Neuronal stem cell (in vitro differentiated cells): ENCODE measurements around the gene OR4D5.

Source experiments
- DNase-seq: peaks from one replicate; pipeline ENCODE4 v3.0.0-alpha.2; 2013; ENCODE audit warnings: low spot score
- H2AFZ ChIP-seq: one replicate; pipeline ENCODE4 v1.6.1; 2013; ENCODE audit warnings: mild to moderate bottlenecking, low read length, inconsistent platforms
- H2AK5ac ChIP-seq: 2 replicates; pipeline ENCODE4 v1.6.1; 2013; ENCODE audit warnings: low read depth, mild to moderate bottlenecking, inconsistent platforms, low read length, moderate library complexity, mixed read lengths
- H2BK120ac ChIP-seq: 2 replicates; pipeline ENCODE4 v1.6.1; 2013; ENCODE audit warnings: low read depth, mild to moderate bottlenecking, inconsistent platforms, low read length, moderate library complexity, mixed read lengths
- H2BK12ac ChIP-seq: one replicate; pipeline ENCODE4 v1.6.1; 2013; ENCODE audit warnings: low read length, inconsistent platforms
- H2BK15ac ChIP-seq: 2 replicates; pipeline ENCODE4 v1.6.1; 2013; ENCODE audit warnings: mild to moderate bottlenecking, low read length, inconsistent platforms, mixed read lengths
- H2BK5ac ChIP-seq: one replicate; pipeline ENCODE4 v1.6.1; 2013; ENCODE audit warnings: inconsistent platforms, mild to moderate bottlenecking, low read length, moderate library complexity
- H3K14ac ChIP-seq: one replicate; pipeline ENCODE4 v1.6.1; 2013; ENCODE audit warnings: low read length, inconsistent platforms
- H3K18ac ChIP-seq: 2 replicates; pipeline ENCODE4 v1.6.1; 2013; ENCODE audit warnings: low read length, inconsistent platforms
- H3K23ac ChIP-seq: 2 replicates; pipeline ENCODE4 v1.6.1; 2013; ENCODE audit warnings: low read depth, mild to moderate bottlenecking, mixed read lengths, low read length, inconsistent platforms; ENCODE audit not compliant: poor library complexity
- H3K27ac ChIP-seq: replicated peaks from 3 replicates; pipeline ENCODE4 v1.5.1; 2013; ENCODE audit warnings: low read length, inconsistent platforms
- H3K27me3 ChIP-seq, 3 experiments: 2 replicates each; pipeline ENCODE4 v1.6.1; 2013; ENCODE audit warnings: low read length in 3 of 3, mild to moderate bottlenecking in 2 of 3, inconsistent platforms in 1 of 3, low read depth in 1 of 3, mixed read lengths in 1 of 3, moderate library complexity in 1 of 3; ENCODE audit not compliant: control insufficient read depth in 3 of 3, insufficient read depth in 3 of 3
- H3K36me3 ChIP-seq, 2 donors: replicated peaks in 1 of 2; 2 replicates each; pipeline ENCODE4 v1.6.1; 2013; ENCODE audit warnings: low read length in 2 of 2; ENCODE audit not compliant: control insufficient read depth in 2 of 2, insufficient read depth in 2 of 2
- H3K4ac ChIP-seq: 2 replicates; pipeline ENCODE4 v1.6.1; 2013; ENCODE audit warnings: inconsistent platforms, mild to moderate bottlenecking, low read length, moderate library complexity
- H3K4me1 ChIP-seq, 2 donors: 1 replicate in 1 of 2; 2 replicates in 1 of 2; pipeline ENCODE4 v1.6.1; 2013; ENCODE audit warnings: low read length in 2 of 2, low read depth in 1 of 2; ENCODE audit not compliant: control insufficient read depth in 2 of 2, insufficient read depth in 1 of 2
- H3K4me2 ChIP-seq: one replicate; pipeline ENCODE4 v1.6.1; 2013; ENCODE audit warnings: mild to moderate bottlenecking, low read length, inconsistent platforms; ENCODE audit not compliant: insufficient read depth, poor library complexity, severe bottlenecking
- H3K4me3 ChIP-seq, 2 donors: 2 replicates each; pipeline ENCODE4 v1.5.1; 2013; ENCODE audit warnings: low read length in 2 of 2, mild to moderate bottlenecking in 2 of 2, inconsistent platforms in 1 of 2, moderate library complexity in 1 of 2
- H3K79me1 ChIP-seq: one replicate; pipeline ENCODE4 v1.6.1; 2013; ENCODE audit warnings: low read depth, mild to moderate bottlenecking, inconsistent platforms, low read length, moderate library complexity
- H3K9ac ChIP-seq: one replicate; pipeline ENCODE4 v1.6.1; 2013; ENCODE audit warnings: mild to moderate bottlenecking, low read depth, low read length, inconsistent platforms; ENCODE audit not compliant: poor library complexity
- H3K9me3 ChIP-seq, 2 donors: replicated peaks in 1 of 2; 2 replicates each; pipeline versions ENCODE3 to v1.6.1; 2013; ENCODE audit warnings: low read length in 2 of 2, mild to moderate bottlenecking in 2 of 2, inconsistent platforms in 1 of 2, low read depth in 1 of 2, mixed read lengths in 1 of 2, moderate library complexity in 1 of 2; ENCODE audit not compliant: control insufficient read depth in 2 of 2, insufficient read depth in 1 of 2
- H4K8ac ChIP-seq: one replicate; pipeline ENCODE4 v1.6.1; 2013; ENCODE audit warnings: low read depth, mild to moderate bottlenecking, inconsistent platforms, low read length, moderate library complexity
- H4K91ac ChIP-seq: one replicate; pipeline ENCODE4 v1.6.1; 2013; ENCODE audit warnings: low read length, low read depth, mild to moderate bottlenecking, inconsistent platforms; ENCODE audit not compliant: poor library complexity
- WGBS, 2 donors: extraction: QIAGEN DNeasy Blood & Tissue Kit; methylation state at CpG; one replicate each; pipeline ENCODE4 v1.1.7; 2013; ENCODE audit warnings: missing lambda C conversion rate in 2 of 2, mixed read lengths in 1 of 2; ENCODE audit not compliant: insufficient read length in 2 of 2, insufficient replicate concordance in 1 of 2; ENCODE audit errors: extremely low coverage in 2 of 2; 5-methylcytosine and 5-hydroxymethylcytosine counted together

Gene OR4D5

GRCh38 chr11:123903932-123904331 is 35.5 kb upstream of the OR4D5 start:
- no peak overlapping the region for H3K18ac ChIP-seq
- H3K27me3 ChIP-seq, result no peaks in the 10 kb centered on the region
- no peak overlapping the region for H2BK12ac ChIP-seq
- H3K79me1 ChIP-seq, result no peaks in the 10 kb centered on the region
- no peak overlapping the region for H2BK5ac ChIP-seq
- no peak overlapping the region for H4K8ac ChIP-seq
- no CpG with 5 or more reads among the region's 2 CpGs for WGBS, 2 donors
- H3K4me1 ChIP-seq, result peaks cover 0 to 9% of the 10 kb centered on the region in 2 donors
- H3K9me3 ChIP-seq, result no peaks in the 10 kb centered on the region
- no peak overlapping the region for H3K14ac ChIP-seq
- no peak overlapping the region for H2AK5ac ChIP-seq
- H3K4me3 ChIP-seq, result no peak overlapping the region
- H4K91ac ChIP-seq, result no peak overlapping the region
- H2BK120ac ChIP-seq, result no peak overlapping the region
- no peak overlapping the region for H3K23ac ChIP-seq
- H3K4me2 ChIP-seq, result no peak overlapping the region
- H2AFZ ChIP-seq, result no peak overlapping the region
- H2BK15ac ChIP-seq, result no peak overlapping the region
- no peak overlapping the region for H3K27ac ChIP-seq
- DNase-seq, result no peak
- no peak overlapping the region for H3K9ac ChIP-seq
- H3K36me3 ChIP-seq, result no peaks in the 10 kb centered on the region
- H3K4ac ChIP-seq, result no peak overlapping the region

GRCh38 chr11:123904932-123905331 is 34.5 kb upstream of the OR4D5 start:
- H3K4me3 ChIP-seq, result no peak overlapping the region
- no peak overlapping the region for H2AK5ac ChIP-seq
- no peak overlapping the region for H3K27ac ChIP-seq
- no peak overlapping the region for H2BK120ac ChIP-seq
- no peak overlapping the region for H3K14ac ChIP-seq
- no peak overlapping the region for H4K91ac ChIP-seq
- no peak overlapping the region for H2AFZ ChIP-seq
- no peak overlapping the region for H2BK15ac ChIP-seq
- no peak overlapping the region for H3K9ac ChIP-seq
- no peak overlapping the region for H3K23ac ChIP-seq
- WGBS, 2 donors, result no CpG with 5 or more reads among the region's 3 CpGs
- no peaks in the 10 kb centered on the region for H3K27me3 ChIP-seq
- no peaks in the 10 kb centered on the region for H3K9me3 ChIP-seq
- H3K79me1 ChIP-seq, result no peaks in the 10 kb centered on the region
- no peak for DNase-seq
- H2BK5ac ChIP-seq, result no peak overlapping the region
- no peak overlapping the region for H3K18ac ChIP-seq
- no peak overlapping the region for H3K4ac ChIP-seq
- no peak overlapping the region for H3K4me2 ChIP-seq
- no peak overlapping the region for H2BK12ac ChIP-seq
- H3K4me1 ChIP-seq, result peaks cover 0 to 9% of the 10 kb centered on the region in 2 donors
- H4K8ac ChIP-seq, result no peak overlapping the region
- no peaks in the 10 kb centered on the region for H3K36me3 ChIP-seq

GRCh38 chr11:123905826-123906225 is 33.6 kb upstream of the OR4D5 start:
- no peak overlapping the region for H3K14ac ChIP-seq
- H3K9ac ChIP-seq, result no peak overlapping the region
- H2AK5ac ChIP-seq, result no peak overlapping the region
- no peaks in the 10 kb centered on the region for H3K79me1 ChIP-seq
- no peak overlapping the region for H3K4ac ChIP-seq
- peak overlapping the region; percentile 24 for H3K18ac ChIP-seq
- H3K4me3 ChIP-seq, result no peak overlapping the region
- H2BK5ac ChIP-seq, result no peak overlapping the region
- no peak overlapping the region for H2BK120ac ChIP-seq
- no peak for DNase-seq
- H2AFZ ChIP-seq, result no peak overlapping the region
- no peak overlapping the region for H2BK15ac ChIP-seq
- no peak overlapping the region for H3K4me2 ChIP-seq
- no peak overlapping the region for H3K23ac ChIP-seq
- H3K27ac ChIP-seq, result peak overlapping the region; percentile 83
- no peaks in the 10 kb centered on the region for H3K36me3 ChIP-seq
- H3K9me3 ChIP-seq, result no peaks in the 10 kb centered on the region
- H3K27me3 ChIP-seq, result no peaks in the 10 kb centered on the region
- H3K4me1 ChIP-seq, result peaks cover 0 to 9% of the 10 kb centered on the region in 2 donors
- WGBS, 2 donors, result no CpG with 5 or more reads among the region's 3 CpGs
- H2BK12ac ChIP-seq, result no peak overlapping the region
- H4K91ac ChIP-seq, result no peak overlapping the region
- no peak overlapping the region for H4K8ac ChIP-seq

- Histone ChIP-seq H3K23ac (no peak overlapping the region), H3K18ac (no peak overlapping the region), H3K36me3 (no peaks in the 10 kb centered on the region), H2BK5ac (no peak overlapping the region), H2BK120ac (no peak overlapping the region), H3K9me3 (no peaks in the 10 kb centered on the region), H3K4ac (no peak overlapping the region), H4K8ac (no peak overlapping the region), H3K4me3 (no peak overlapping the region), H2AK5ac (no peak overlapping the region), H3K4me2 (no peak overlapping the region), H3K14ac (no peak overlapping the region), H3K27me3 (no peaks in the 10 kb centered on the region), H2BK12ac (no peak overlapping the region), H2AFZ (no peak overlapping the region), H3K4me1 (no peaks in the 10 kb centered on the region), H3K27ac (no peak overlapping the region), H3K9ac (no peak overlapping the region), H2BK15ac (no peak overlapping the region), H4K91ac (no peak overlapping the region), H3K79me1 (no peaks in the 10 kb centered on the region)
- no CpG with 5 or more reads among the region's 3 CpGs for WGBS, 2 donors
- no peak for DNase-seq
Observed at GRCh38 chr11:123920943-123921342, 18.5 kb upstream of the OR4D5 start.
